Measurements from ENCODE around the gene TIMM10B. TPM values are rescaled to one million over a fixed set of nuclear protein-coding genes. Genes with fewer than 3 reads are reported as not detected.

TIMM10B gene
- total RNA-seq, 4 donors from 2014 or later, result 10.0 to 14.5 (median 12.4) TPM

GRCh38 chr11:6473451-6474412, 7.6 kb upstream of the TIMM10B start, which contains the start of gene TRIM3:
Gene TRIM3, minus strand, starts transcription at chr11:6473941. Its CDS starts 8,246 bp downstream, at chr11:6465695.
- peaks cover 14 to 15% of the 10 kb centered on the region in 2 donors for H3K4me1 ChIP-seq
- H3K9me3 ChIP-seq, result no peaks in the 10 kb centered on the region
- in situ Hi-C loops (cut with MboI; ENCODE audit: low sequenced_read_pairs in 4 of 4), result loop anchor here in 1 of 4 donors (10.0 kb wide), 1 partner anchor 131 kb away; the partner anchor contains the start of genes ILK and RRP8
- peak within 1 kb of the TSS; percentile 87 to 99 (median 92) for H3K27ac ChIP-seq
- peaks cover 0 to 21% of the 10 kb centered on the region in 2 donors for H3K36me3 ChIP-seq
- H3K4me3 ChIP-seq, result peak within 1 kb of the TSS; percentile 75 to 94 (median 80)
- TF ChIP-seq POLR2A (IDR thresholded peaks at IDR 0.05) (peak; percentile 87 to 93), CTCF (IDR thresholded peaks at IDR 0.05 in 4 of 5, conservative IDR thresholded peaks at IDR 0.05 in 1 of 5) (peak in 2 of 5 experiments; percentile 17 to 21)
- intact Hi-C loops (cut with DNase I; ENCODE audit: low total_unique reads), result loop anchor here (1.0 to 2.0 kb wide), 3 partner anchors 54 to 210 kb away; partner anchors contain the start of genes APBB1, MRPL17 and SMPD1
- ATAC-seq (peak; percentile 81 to 84), DNase-seq (peak; percentile 92 to 93)
- no peaks in the 10 kb centered on the region for H3K27me3 ChIP-seq

- DNase-seq, result no peak
- H3K27ac ChIP-seq, result peak overlapping the region; percentile 87 to 99 (median 92)
- peaks cover 0 to 26% of the 10 kb centered on the region in 2 donors for H3K36me3 ChIP-seq
- H3K9me3 ChIP-seq, result no peaks in the 10 kb centered on the region
- no peak for TF ChIP-seq POLR2A (IDR thresholded peaks at IDR 0.05)
- no peak for TF ChIP-seq CTCF (IDR thresholded peaks at IDR 0.05 in 4 of 5, conservative IDR thresholded peaks at IDR 0.05 in 1 of 5)
- H3K4me3 ChIP-seq, result peak overlapping the region; percentile 55 to 77 (median 72)
- peaks cover 14 to 15% of the 10 kb centered on the region in 2 donors for H3K4me1 ChIP-seq
- intact Hi-C loops (cut with DNase I; ENCODE audit: low total_unique reads), result loop anchor here (1.0 kb wide), 1 partner anchor 209 kb away; the partner anchor contains the start of gene MRPL17
- no peaks in the 10 kb centered on the region for H3K27me3 ChIP-seq
- peak in 1 of 2 donors; percentile 4 for ATAC-seq
- in situ Hi-C loops (cut with MboI; ENCODE audit: low sequenced_read_pairs in 4 of 4), result loop anchor here in 1 of 4 donors (10.0 kb wide), 1 partner anchor 130 kb away; the partner anchor contains the start of genes ILK and RRP8
Measured at GRCh38 chr11:6474413-6474792, 6.9 kb upstream of the TIMM10B start.

- Histone ChIP-seq H3K4me3 (no peak overlapping the region), H3K4me1 (peaks cover 17 to 18% of the 10 kb centered on the region in 2 donors), H3K27ac (peak overlapping the region; percentile 87 to 99 (median 92)), H3K27me3 (no peaks in the 10 kb centered on the region), H3K36me3 (peaks cover 0 to 26% of the 10 kb centered on the region in 2 donors), H3K9me3 (no peaks in the 10 kb centered on the region)
- in situ Hi-C loops (cut with MboI; ENCODE audit: low sequenced_read_pairs in 4 of 4), result loop anchor here in 3 of 4 donors (10.0 to 25.0 kb wide), 2 partner anchors 130 to 238 kb away; partner anchors contain the start of genes CNGA4 (in 3 of the 3), FHIP1B (in 3 of the 3), ILK (in 1 of the 3) and RRP8 (in 1 of the 3)
- no peak for ATAC-seq
- no peak for DNase-seq
- intact Hi-C loops (cut with DNase I; ENCODE audit: low total_unique reads), result loop anchor here (1.0 kb wide), 1 partner anchor 208 kb away; the partner anchor contains the start of gene MRPL17
- TF ChIP-seq POLR2A (IDR thresholded peaks at IDR 0.05), result no peak
- no peak for TF ChIP-seq CTCF (IDR thresholded peaks at IDR 0.05 in 4 of 5, conservative IDR thresholded peaks at IDR 0.05 in 1 of 5)
Measured at GRCh38 chr11:6474806-6475500, 6.3 kb upstream of the TIMM10B start.

- no peak overlapping the region for H3K27ac ChIP-seq
- DNase-seq (no peak), ATAC-seq (no peak)
- H3K4me3 ChIP-seq, result no peak overlapping the region
- H3K27me3 ChIP-seq, result no peaks in the 10 kb centered on the region
- in situ Hi-C loops (cut with MboI; ENCODE audit: low sequenced_read_pairs in 4 of 4) (loop anchor here in 3 of 4 donors (10.0 to 25.0 kb wide), 2 partner anchors 129 to 239 kb away; partner anchors contain the start of genes CNGA4 (in 3 of the 3), FHIP1B (in 3 of the 3), ILK (in 1 of the 3) and RRP8 (in 1 of the 3)), intact Hi-C loops (cut with DNase I; ENCODE audit: low total_unique reads) (no loop called here)
- peaks cover 0 to 26% of the 10 kb centered on the region in 2 donors for H3K36me3 ChIP-seq
- peaks cover 27% of the 10 kb centered on the region in 2 donors for H3K4me1 ChIP-seq
- H3K9me3 ChIP-seq, result no peaks in the 10 kb centered on the region
- no peak for TF ChIP-seq POLR2A (IDR thresholded peaks at IDR 0.05)
- TF ChIP-seq CTCF (IDR thresholded peaks at IDR 0.05 in 4 of 5, conservative IDR thresholded peaks at IDR 0.05 in 1 of 5), result no peak
Measured at GRCh38 chr11:6475936-6476335, 5.4 kb upstream of the TIMM10B start.

Measured in gastrocnemius medialis (tissue), 4 donors.